Thymus (tissue), 11 donors: ENCODE measurements around the gene VEPH1. TPM values are rescaled to one million over a fixed set of nuclear protein-coding genes. Genes with fewer than 3 reads are reported as not detected.
A peak's percentile ranks its signal among the peaks of the same experiment; 100 is the strongest.

Experiments used
- DNase-seq, 9 donors: peaks; one replicate each; pipeline ENCODE4 v3.0.0-alpha.2; 2013; ENCODE audit warnings: low spot score in 9 of 9, low read depth in 6 of 9, missing footprints in 1 of 9
- H3K27ac ChIP-seq, 2 donors: one replicate each; pipeline ENCODE4 v1.5.1; 2013; ENCODE audit warnings: control low read depth in 1 of 2, low read depth in 1 of 2, low read length in 1 of 2, mild to moderate bottlenecking in 1 of 2, moderate library complexity in 1 of 2
- H3K27me3 ChIP-seq, 2 donors: one replicate each; pipeline ENCODE4 v1.5.1; 2013; ENCODE audit warnings: low read length in 1 of 2; ENCODE audit not compliant: control insufficient read depth in 2 of 2, insufficient read depth in 1 of 2
- H3K36me3 ChIP-seq, 2 donors: one replicate each; pipeline ENCODE4 v1.5.1; 2013; ENCODE audit warnings: low read length in 1 of 2, mild to moderate bottlenecking in 1 of 2, moderate library complexity in 1 of 2; ENCODE audit not compliant: control insufficient read depth in 2 of 2, insufficient read depth in 2 of 2
- H3K4me1 ChIP-seq, 2 donors: one replicate each; pipeline ENCODE4 v1.5.1; 2013; ENCODE audit warnings: low read length in 2 of 2; ENCODE audit not compliant: control insufficient read depth in 2 of 2, insufficient read depth in 2 of 2
- H3K4me3 ChIP-seq, 2 donors: one replicate each; pipeline ENCODE4 v1.5.1; 2013; ENCODE audit warnings: low read length in 2 of 2, control low read depth in 1 of 2, mild to moderate bottlenecking in 1 of 2
- H3K9me3 ChIP-seq, 2 donors: one replicate each; pipeline ENCODE4 v1.5.1; 2013; ENCODE audit warnings: low read length in 1 of 2, mild to moderate bottlenecking in 1 of 2; ENCODE audit not compliant: control insufficient read depth in 2 of 2, insufficient read depth in 1 of 2
- WGBS: extraction: QIAGEN DNeasy Blood & Tissue Kit; methylation state at CpG from one replicate; pipeline ENCODE4 v1.1.7; 2013; 5-methylcytosine and 5-hydroxymethylcytosine counted together
- polyA plus RNA-seq: library from polyadenylated mRNA; stranded (reverse); fragments of 200-250 nt; gene quantifications from one replicate; pipeline ENCODE4 v1.2.3, GENCODE V29; 2013
- total RNA-seq: library from RNA; stranded (reverse); fragments of 120-200 nt; gene quantifications from one replicate; pipeline ENCODE4 v1.2.4, GENCODE V29; 2013
- donor health status: healthy.

Gene VEPH1
- total and polyA plus RNA-seq, 2 donors: 0.19 to 1.5 TPM

DNA sequence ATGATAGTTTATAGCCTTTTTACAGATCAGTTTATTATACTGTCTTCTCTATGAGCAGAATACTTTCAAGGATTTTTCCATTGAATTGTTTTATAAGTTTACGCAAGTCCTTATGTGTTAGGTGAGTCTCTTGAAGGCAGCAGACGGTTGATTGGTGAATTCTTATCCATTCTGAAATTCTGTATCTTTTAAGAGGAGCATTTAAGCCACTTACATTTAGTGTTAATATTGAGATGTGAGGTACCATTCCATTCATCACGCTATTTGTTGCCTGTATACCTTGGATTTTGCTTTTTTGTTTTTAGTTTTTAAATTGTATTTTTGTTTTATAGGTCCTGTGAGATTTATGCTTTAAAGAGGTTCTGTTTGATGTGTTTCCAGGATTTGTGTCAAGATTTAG lies 32.5 kb upstream of the VEPH1 start:
- no peaks in the 10 kb centered on the region for H3K36me3 ChIP-seq
- WGBS: 97% methylated on average over 3 of the region's 3 CpGs

DNA sequence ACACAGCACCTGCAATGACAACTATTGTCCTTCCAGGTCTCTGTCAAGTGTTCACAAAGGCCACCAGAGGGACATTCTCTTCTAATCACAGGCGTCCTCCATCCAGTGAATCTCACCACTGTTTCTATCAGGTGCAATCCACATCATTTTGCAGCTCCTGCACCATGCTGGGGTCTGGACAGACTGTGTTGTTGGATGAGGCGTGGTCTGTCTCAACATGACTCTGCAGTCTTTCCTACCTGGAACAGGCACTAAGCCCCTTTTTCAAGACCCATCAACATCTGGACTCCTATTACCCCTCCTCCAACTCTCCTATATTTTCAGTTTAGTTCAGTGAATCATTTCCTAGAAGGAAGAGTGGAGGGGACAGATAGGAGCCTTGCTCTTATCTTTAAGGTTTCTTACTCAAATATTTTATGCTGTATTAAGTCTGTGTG lies 31.5 kb upstream of the VEPH1 start:
- Histone ChIP-seq H3K9me3 (no peaks in the 10 kb centered on the region), H3K4me3 (no peak overlapping the region), H3K36me3 (no peaks in the 10 kb centered on the region), H3K27ac (no peak overlapping the region), H3K27me3 (no peaks in the 10 kb centered on the region), H3K4me1 (no peaks in the 10 kb centered on the region)
- WGBS: 91% methylated on average over 2 of the region's 2 CpGs
- DNase-seq: no peak

More for the DNA sequence above, 32.5 kb upstream of the VEPH1 start:
- no peaks in the 10 kb centered on the region for H3K27me3 ChIP-seq
- no peaks in the 10 kb centered on the region for H3K4me1 ChIP-seq
- DNase-seq: no peak
- no peak overlapping the region for H3K4me3 ChIP-seq
- H3K9me3 ChIP-seq: no peaks in the 10 kb centered on the region
- H3K27ac ChIP-seq: no peak overlapping the region

DNA sequence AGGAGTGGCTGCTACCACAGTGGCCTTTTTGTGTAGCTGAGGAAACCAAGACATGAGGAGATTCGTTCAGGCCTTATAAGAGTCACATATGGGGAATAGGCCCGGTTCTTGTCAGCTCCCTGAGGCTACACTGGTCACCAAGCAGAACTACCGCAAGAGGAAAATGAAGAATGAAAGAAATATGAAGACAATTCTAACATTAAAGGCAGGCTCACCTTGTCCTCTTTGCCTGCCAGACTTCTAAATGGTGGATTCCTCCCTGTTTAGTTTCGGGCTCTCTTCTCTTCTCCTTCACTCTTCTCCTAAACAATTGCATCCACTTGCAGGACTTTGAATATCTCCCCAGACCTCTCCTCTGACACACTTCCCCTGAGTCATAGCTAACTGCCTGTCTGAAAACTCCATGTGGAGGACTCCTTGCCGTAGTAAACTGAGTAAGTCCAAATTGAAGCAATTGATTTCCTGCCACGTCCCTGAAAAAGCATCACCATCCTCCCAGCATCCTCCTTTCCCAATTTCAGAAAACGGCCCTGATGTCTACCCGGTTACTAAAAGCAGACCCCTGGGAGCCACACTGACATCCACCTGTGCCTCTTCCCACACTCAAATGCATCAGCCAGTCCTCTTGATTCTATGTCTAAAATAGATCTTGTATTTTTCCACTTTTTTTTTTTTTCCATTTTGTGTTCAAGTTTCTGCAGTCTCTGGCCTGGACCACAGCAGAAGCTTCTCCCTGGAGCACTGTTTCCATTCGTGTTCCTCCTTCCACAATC lies 30.3 kb upstream of the VEPH1 start:
- no peak overlapping the region for H3K4me3 ChIP-seq
- WGBS: 86% methylated on average over 9 of the region's 9 CpGs
- no peak for DNase-seq
- no peak overlapping the region for H3K27ac ChIP-seq
- no peaks in the 10 kb centered on the region for H3K27me3 ChIP-seq
- no peaks in the 10 kb centered on the region for H3K4me1 ChIP-seq
- H3K9me3 ChIP-seq: no peaks in the 10 kb centered on the region
- H3K36me3 ChIP-seq: no peaks in the 10 kb centered on the region

DNA sequence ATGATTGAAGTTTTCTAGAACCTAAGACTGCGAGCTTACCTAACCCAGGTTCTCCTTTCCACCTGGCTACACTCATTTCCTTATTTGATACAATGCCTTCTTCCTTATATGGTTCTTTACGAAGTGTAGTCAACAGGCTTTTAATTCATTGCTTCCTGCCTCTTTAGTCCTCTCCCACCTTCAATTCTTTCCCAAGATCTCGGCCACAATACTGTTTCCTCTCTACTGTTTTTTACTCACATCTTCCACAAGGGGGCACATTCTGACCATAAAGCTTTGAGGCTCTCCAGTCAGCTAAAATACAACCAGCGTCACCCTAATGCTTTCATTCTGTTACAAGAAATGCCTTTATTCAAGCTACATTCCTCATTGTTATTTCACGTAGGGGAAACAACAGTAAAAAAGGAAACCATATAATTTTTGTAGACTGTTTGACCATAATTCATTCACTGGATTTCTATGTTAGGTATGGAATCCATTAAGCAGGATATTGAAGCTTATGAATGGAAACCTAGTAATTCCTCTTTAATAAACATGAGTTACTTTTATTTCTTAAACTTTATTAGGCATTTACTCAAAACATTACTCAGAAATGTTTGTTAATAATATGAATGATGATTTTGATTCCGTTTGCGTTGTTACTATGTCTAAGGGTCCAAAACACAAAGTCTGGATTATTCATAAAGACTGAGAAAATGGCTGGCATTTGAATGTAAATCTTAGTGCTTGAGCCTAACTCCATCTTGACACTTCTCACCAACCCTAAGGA lies 29.5 kb upstream of the VEPH1 start:
- peak in 7 of 9 donors; percentile 8 to 64 (median 25) for DNase-seq
- Histone ChIP-seq H3K27ac (no peak overlapping the region), H3K36me3 (no peaks in the 10 kb centered on the region), H3K4me1 (no peaks in the 10 kb centered on the region), H3K9me3 (no peaks in the 10 kb centered on the region), H3K27me3 (no peaks in the 10 kb centered on the region), H3K4me3 (no peak overlapping the region)
- 44% methylated on average over 7 of the region's 7 CpGs for WGBS

DNA sequence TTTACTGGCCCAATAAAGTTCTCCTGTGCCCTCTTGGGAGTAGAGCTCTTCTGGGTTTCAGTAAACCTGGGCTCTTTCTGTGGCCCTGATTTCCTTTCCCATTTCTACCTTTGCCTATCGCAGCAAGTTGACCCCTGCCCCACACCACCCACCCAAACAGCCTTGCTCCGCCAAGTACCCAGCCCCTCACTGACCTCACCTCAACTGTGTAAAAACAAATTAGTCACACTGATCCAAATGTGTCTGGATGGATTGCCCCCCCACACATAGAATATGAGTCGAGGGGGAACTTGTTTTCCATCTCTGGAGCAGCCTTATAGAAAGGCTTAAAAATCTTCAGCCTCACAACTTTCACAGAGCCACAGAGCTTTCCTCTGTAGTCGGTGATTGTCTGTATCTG lies 28.6 kb upstream of the VEPH1 start:
- 89% methylated on average over 4 of the region's 4 CpGs for WGBS
- H3K27me3 ChIP-seq: no peaks in the 10 kb centered on the region
- no peak for DNase-seq

DNA sequence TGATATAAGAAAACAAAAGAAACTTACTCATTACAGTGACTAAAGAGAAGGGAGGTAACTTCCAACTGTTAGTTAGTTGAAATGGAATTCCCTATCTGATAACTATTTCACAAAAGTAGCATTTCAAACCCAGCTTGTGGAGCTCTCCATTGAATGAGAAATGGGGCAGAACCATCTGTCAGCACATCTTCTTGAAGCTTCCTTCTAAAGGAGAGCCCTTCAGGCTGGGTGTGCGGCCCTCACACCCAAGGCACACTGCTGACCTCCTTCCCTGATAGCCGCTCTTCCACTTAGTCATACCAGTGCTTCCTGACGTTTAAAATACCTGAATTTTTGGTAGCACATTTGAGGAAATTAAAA lies 28.1 kb upstream of the VEPH1 start:
- H3K27ac ChIP-seq: no peak overlapping the region

More for the DNA sequence above, 28.6 kb upstream of the VEPH1 start:
- H3K27ac ChIP-seq: no peak overlapping the region
- no peaks in the 10 kb centered on the region for H3K9me3 ChIP-seq
- no peak overlapping the region for H3K4me3 ChIP-seq
- no peaks in the 10 kb centered on the region for H3K4me1 ChIP-seq
- H3K36me3 ChIP-seq: no peaks in the 10 kb centered on the region

DNA sequence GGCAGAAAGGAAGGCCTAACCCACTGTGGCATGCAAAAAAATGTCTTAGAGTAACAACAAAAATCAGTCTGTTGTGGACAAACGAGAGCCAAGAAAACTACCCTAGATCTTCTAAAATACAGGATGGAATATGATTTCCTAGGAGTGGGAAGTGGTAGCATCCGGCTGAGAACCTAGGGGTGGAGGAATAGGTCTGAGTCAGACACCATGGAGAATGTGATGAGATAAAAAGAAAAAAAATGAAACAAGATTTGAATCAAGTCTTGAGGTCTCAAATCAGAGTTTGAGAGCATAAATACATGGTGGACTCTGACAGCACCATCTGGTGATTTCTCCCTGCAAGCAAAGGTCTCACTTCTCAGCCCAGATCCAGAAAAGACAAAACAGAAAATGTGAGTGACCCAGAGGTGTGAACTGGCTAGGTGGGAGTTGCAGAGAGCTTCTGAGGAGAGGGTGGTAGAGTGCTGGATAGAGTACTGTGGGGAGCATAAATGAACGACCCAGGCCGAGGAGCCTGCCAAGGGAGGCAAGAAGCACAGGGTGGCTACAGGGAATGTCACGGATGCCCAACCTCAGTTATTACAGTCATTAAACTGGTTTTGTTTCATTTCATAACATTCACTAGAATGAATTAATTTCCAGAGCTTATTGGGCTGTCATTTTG lies 27.6 kb upstream of the VEPH1 start:
- Histone ChIP-seq H3K4me3 (no peak overlapping the region), H3K27ac (no peak overlapping the region), H3K36me3 (no peaks in the 10 kb centered on the region), H3K4me1 (no peaks in the 10 kb centered on the region), H3K27me3 (no peaks in the 10 kb centered on the region), H3K9me3 (no peaks in the 10 kb centered on the region)
- no peak for DNase-seq
- WGBS: 96% methylated on average over 5 of the region's 5 CpGs

More for the DNA sequence above, 28.1 kb upstream of the VEPH1 start:
- no peaks in the 10 kb centered on the region for H3K36me3 ChIP-seq
- no peaks in the 10 kb centered on the region for H3K9me3 ChIP-seq
- no peaks in the 10 kb centered on the region for H3K4me1 ChIP-seq
- 96% methylated on average over 3 of the region's 3 CpGs for WGBS
- no peak for DNase-seq
- no peak overlapping the region for H3K4me3 ChIP-seq
- no peaks in the 10 kb centered on the region for H3K27me3 ChIP-seq

DNA sequence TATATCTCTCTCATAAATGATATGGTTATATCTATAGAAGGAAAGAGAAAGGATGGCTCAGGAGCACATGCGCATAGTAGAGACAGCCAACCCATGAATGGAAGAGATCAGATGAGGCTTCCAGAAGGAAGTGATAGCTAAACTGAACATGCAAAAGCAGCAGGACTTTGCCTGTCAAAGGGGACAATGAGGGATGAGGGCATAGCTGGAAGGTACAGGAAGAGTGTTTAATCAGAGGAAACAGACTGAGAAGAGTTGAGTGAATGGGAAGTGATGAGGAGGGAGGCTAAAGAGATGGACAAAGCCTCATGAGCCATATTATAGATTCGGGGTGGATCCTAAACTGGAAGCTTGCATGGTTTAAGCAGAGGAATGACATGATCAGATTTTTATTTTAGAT lies 26.5 kb upstream of the VEPH1 start:
- no peak for DNase-seq
- WGBS: 95% methylated on average over 2 of the region's 2 CpGs
- no peaks in the 10 kb centered on the region for H3K27me3 ChIP-seq
- H3K4me1 ChIP-seq: no peaks in the 10 kb centered on the region
- no peak overlapping the region for H3K27ac ChIP-seq
- no peaks in the 10 kb centered on the region for H3K9me3 ChIP-seq
- no peak overlapping the region for H3K4me3 ChIP-seq
- H3K36me3 ChIP-seq: no peaks in the 10 kb centered on the region

DNA sequence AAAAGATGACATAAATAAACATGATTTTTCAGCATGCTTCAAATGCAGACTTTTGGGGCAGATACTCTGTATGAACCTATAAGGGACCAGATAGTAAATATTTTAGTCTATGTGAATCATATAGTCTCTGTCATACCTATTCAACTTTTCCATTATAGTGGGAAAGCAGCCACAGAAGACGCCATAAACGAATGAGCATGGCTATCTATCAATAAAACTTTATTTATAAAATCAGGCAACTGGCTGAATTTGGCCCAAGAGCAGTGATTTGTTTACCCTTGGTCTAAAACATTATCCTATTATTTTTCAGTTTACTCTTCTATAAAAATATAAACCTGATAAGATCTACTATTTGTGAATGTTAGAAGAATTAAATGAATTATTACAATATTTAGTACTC lies 25.9 kb upstream of the VEPH1 start:
- Histone ChIP-seq H3K4me3 (no peak overlapping the region), H3K4me1 (no peaks in the 10 kb centered on the region), H3K36me3 (no peaks in the 10 kb centered on the region), H3K27me3 (no peaks in the 10 kb centered on the region), H3K9me3 (no peaks in the 10 kb centered on the region), H3K27ac (no peak overlapping the region)
- DNase-seq: no peak
- 96% methylated on average over 2 of the region's 2 CpGs for WGBS
